T follicular helper cell (primary cell): ENCODE results near the gene FADS6.

Source experiments
- DNase-seq: peaks from one replicate; pipeline ENCODE4 v3.0.0-alpha.2; 2020; ENCODE audit warnings: low read depth

FADS6 gene

GRCh38 chr17:74868908-74869255 is 24.6 kb downstream of the FADS6 start:
- no peak for DNase-seq

GRCh38 chr17:74868251-74868907 is 25.1 kb downstream of the FADS6 start:
- DNase-seq = no peak

DNA sequence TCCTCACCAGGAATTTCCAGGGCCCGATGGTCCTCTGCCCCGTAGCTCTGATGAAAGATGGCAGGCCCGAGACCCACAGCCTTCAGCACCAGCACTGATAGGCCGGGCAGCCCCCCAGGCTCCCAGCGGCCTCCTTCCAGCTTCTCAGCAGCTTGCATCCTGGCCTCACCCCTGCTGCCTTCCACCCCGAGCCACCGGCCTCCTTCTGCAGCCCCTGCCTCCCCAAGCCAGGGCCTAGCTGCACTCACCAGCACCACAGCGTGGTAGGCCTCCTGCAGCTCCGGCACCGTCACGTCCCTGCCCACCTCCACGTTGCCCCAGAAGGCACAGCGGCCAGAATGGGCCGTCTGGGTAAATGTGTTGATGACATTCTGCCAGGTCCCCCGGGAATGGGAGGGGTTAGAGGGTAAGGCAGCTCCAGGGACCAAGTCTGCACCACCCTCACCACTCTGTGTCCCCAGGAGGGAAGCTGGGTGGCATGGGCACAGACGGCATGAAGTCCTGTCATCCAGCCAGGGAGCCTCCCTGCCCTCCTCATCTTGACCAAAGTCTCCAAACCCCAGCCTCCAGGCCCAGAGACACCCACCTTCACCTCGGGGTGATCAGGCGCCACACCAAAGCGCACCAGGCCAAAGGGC is 27.1 kb downstream of the FADS6 start:
- DNase-seq = no peak

- DNase-seq = no peak
These were observed 27.8 kb downstream of the FADS6 start for GRCh38 chr17:74865504-74866197.

- peak; percentile 41 for DNase-seq
These were observed 28.5 kb downstream of the FADS6 start for GRCh38 chr17:74864866-74865395.

DNA sequence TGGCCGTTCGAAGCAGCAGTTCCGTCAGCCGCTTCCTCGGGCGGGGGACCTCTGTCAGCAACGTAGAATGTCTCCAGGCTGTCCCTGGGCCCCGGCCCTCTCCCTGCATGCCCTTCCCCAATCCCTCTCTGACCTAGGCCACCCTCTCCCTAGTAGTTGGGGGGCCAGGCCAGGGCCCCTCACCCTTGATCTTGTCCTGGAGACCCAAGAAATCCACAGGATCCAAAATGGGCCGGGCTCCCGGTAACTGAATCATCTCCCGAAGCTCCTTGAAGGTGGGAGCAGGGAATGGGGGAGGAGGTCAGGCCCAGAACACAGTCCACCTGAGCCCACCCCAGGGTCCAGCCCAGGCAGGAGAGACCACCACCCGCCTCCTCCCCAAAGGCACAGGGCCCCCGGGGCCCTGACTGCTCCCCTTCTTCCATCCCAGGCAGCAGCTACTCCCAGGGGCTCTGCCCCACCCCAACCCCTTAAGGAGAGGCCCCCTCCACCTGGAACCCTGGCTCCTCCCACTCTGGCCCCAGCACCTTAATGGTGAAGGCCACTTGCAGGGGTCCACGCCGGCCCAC is 29.1 kb downstream of the FADS6 start:
- DNase-seq = no peak

DNA sequence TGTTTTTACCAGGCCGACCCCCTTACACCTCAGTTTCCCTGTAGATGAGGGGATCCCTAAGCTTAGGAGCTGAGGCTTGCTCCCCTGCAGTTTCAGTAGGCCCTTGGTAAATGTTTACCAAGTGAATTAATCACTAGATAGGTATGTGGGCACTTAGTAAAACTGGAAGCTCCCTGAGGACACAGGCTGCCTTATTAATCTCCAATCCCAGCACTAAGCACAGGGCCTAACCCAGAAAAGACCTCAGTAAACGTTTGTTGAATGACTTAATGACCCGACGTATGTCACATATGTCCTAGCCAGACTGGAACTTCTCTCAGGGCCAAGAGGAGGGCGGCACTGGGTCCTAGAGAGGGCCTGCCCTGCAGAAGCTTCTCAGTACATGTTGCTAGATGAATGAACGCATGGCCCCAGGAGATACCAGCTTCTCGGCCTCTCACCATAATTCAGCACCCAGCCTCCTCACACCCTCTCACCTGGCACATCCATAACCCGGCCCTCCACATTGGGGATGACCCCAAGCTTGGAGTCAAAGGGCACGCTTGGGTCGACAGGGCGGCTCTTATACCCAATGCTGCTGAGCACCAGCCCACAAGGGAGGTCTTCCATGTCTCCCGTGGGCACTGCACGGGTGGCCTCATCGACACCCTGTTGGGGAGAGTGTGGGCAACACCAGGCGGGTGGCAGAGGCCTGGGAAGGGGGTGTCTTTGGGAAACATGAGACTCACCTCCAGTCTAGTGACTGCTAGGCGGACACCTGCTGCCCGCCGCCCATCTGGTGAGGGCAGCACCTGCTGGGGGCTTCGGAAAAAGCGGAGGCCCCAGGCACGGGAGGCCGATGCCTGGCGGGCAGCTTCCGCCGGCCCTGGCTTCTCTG is 29.8 kb downstream of the FADS6 start:
- no peak for DNase-seq

DNA sequence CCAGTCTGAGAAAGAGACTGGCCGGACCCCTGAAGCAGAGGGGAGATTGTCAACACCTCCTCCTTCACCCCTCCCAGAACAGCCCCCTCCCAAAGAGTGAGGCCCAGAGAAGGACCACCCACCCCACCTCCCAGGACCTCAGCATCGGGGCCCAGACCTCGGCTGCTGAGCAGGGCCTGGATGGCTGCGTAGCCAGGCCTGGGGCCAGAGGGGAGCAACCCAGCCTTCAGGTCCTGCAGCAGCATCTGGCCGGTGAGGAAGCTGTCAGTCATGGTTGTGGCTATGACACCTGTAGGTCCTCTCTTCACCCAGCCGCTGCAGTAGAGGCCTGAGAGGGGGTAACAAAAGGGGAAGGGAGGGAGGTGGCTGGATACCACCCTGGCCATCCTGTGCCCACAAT is 30.5 kb downstream of the FADS6 start:
- no peak for DNase-seq

DNA sequence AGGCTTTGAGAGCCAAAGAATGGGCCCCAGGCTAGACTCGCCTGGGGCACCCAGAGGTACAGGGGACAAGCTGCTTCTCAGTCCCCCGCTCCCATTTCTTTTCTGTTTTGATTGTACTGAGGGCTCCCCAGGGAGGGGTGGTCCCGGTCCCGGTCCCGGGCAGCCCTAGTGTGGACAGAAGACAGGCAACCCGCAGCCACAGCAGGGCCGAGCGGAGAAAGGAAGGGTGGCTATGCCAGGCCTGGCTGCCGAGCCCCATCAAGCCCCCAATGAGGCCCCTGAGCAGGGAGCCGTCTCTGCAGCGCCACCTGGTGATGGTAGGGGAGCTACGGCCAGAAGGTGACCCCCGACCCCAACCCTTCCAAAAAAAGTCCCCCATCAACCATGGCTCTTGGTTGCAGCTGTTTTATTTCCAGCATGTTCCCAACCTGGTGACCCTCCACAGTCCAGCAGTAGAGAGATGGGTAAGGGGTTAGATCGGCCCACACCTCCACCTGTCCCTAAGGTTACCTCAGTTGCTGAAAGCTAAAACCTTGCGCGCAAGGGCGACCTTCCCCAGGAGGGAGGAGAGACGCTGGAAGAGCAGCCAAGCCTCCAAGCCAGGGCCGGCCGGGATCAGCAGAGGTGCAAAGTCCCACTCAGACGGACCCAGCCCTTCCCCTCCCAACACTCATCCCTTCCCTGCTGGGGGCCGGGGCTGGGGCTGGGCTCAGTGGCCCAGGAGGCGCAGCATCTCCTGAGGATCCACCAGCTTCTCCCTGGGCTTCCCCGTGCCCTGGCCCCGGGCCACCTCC is 31.1 kb downstream of the FADS6 start:
- DNase-seq = peak; percentile 54

DNA sequence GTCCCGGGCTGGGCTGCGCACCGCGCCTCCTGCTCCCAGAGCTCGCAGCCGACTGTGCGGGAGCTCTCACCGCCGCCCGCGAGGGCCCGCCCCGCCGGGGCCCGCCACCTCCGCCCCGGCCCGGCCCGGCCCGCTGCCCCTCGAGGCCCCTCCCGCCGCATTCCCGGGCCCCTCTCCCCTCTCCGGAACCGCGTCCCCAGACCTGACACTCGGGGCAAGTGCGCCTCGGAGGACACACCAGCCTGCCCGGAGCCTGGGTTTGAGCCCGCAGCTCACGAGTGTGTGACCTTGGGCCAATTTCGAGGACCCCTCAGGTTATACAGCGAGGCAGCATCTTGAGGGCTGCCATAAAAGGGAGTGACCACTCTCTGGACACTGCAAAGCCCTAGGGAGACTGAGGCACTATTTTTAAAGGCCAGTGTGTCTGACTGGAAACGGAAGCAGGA is 31.7 kb downstream of the FADS6 start:
- DNase-seq = no peak

GRCh38 chr17:74860872-74861661 is 32.4 kb downstream of the FADS6 start:
- no peak for DNase-seq

DNA sequence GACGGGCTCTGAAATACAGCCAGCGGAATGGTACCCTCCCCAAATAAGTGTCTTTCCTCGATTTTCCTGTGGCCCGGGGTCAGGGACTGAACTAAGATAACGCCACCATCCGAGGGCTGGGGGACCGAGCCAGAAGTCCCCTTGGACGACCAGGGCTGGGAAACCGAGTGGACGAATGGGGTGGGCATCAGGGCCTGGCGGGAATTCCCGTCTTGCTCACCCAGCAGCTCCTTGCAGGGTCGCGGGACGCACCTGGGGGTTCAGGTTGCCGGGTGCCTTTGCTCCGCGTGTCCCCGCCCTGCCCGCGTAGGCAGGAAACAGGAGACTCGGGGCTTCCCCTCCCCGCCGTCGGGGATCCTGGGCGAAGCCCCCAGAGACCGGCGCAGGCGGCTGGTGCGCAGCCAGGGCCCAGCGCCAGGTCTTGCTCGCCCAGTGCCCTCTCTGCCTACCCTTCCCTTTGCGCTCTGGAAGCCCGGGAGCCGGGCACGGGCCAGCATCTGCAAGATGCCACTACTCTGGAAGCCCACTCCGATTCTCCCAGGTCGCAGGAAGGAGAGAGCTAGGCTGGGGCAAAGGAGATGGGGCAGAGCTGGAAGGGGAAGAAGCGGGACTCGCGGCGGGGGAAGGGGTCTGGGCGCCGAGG is 33.1 kb downstream of the FADS6 start:
- no peak for DNase-seq

DNA sequence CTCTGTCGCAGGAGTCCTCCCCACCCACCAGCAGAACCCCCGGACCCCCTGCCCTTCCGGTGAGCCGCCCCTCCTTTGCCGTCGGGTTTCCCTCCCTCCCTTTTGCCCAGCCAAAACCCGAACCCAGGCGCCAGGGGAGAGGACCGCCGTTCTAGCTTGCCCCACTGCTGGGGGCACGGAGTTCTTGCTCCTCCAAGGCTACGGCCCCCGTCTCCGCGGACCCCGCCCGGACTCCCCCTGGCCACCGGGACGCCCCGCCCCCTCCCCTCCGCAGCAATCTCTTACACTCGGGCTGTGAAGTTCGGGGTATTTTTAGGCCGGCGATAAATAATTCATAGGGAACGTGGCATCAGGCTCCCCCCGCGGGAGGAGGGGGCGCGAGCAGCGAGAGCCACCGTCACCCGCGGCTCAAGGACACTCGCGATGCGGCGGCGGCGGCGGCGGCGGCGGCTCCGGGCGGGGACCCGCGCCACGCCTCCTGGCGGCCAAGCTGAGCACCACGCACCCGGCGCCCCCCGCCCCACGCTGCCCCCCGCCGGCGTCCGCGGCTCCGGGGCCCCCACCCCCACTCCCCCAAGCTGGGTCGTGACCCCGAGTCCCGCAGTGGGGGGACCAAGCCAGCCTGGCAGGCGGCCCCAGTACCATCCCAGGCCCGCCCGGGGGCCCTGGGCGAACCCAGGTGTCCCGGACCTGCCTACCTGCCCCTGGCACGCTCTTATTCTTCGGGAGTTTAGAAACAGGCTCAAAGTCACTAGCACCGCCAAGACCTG is 33.8 kb downstream of the FADS6 start, which contains the start of gene GRIN2C:
TSS of gene GRIN2C (minus strand) at position 427 of the 770 bp plus-strand sequence. CDS start 4,793 bp downstream, outside the sequence.
- no peak for DNase-seq

DNA sequence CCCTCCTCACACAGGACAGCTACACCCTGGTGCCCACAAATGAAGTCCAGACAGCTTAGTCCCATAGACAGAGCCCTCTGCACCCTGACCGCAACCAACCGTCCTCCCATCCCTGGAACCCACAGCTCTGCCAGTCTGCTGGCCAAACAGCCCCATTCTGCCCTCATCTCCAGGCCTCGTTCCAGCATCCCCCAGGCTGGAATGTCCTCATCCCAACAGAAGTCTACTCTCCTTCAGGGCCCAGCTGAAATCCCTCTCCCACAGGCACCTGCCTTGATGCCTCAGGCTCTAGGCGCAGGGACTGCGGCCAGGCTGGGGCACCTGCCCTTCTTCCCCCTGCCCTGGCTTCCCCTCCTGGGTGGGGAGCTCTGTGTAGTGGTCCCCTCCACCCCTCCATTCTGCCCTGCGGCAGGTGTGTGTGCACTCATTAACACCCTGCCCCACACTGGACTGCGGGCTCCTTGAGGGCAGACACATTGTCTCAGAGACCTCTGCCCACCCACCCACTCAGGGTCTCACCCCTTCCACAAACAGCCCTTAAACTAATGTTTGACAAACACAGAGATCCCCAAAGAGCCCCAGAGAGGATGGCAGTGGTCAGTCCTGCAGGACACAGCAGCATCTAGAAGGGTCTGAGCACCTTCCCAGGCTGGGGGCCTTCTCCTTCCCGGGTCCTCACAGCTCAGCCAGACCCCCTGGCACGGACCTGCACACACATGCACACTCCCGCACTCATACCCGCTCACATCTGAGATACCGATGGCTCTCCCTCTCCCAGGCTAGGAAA is 34.6 kb downstream of the FADS6 start:
- no peak for DNase-seq

- DNase-seq = no peak
These were observed 36.2 kb downstream of the FADS6 start for GRCh38 chr17:74857191-74857590.

- no peak for DNase-seq
These were observed 37.3 kb downstream of the FADS6 start for GRCh38 chr17:74856112-74856511.

DNA sequence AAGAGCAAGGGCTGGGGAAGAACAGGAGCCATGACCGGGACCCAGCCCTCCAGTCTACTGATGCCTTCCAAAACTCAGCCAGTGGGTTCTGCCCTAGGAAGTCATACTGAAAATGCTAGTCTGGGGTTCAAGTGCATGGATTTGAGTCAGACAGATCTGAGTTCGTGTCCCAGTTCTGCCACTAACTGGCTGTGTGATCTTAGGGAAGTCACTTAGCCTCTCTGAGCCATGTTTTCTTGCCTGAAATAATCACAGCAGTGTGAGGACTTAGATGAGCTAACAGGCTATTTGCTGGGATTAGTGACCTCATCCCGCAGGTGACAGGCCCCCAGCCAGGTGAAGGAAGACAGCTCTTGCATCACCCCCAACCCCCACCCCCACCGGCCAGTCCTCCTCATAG is 38.1 kb downstream of the FADS6 start:
- no peak for DNase-seq

GRCh38 chr17:74854792-74855191 is 38.6 kb downstream of the FADS6 start:
- DNase-seq = no peak
